Limb (tissue), 2 donors: ENCODE data around the gene NOC3L.
"Not testable (repeated sequence)": the region's sequence is repeated elsewhere in the genome, so short reads cannot be mapped to it uniquely, and the experiment has no call there.

ENCODE experiments used
- DNase-seq, 2 donors: peaks; one replicate each; pipeline ENCODE4 v3.0.0-alpha.2; 2016; ENCODE audit errors: extremely low spot score in 2 of 2

The NOC3L gene, protein sequence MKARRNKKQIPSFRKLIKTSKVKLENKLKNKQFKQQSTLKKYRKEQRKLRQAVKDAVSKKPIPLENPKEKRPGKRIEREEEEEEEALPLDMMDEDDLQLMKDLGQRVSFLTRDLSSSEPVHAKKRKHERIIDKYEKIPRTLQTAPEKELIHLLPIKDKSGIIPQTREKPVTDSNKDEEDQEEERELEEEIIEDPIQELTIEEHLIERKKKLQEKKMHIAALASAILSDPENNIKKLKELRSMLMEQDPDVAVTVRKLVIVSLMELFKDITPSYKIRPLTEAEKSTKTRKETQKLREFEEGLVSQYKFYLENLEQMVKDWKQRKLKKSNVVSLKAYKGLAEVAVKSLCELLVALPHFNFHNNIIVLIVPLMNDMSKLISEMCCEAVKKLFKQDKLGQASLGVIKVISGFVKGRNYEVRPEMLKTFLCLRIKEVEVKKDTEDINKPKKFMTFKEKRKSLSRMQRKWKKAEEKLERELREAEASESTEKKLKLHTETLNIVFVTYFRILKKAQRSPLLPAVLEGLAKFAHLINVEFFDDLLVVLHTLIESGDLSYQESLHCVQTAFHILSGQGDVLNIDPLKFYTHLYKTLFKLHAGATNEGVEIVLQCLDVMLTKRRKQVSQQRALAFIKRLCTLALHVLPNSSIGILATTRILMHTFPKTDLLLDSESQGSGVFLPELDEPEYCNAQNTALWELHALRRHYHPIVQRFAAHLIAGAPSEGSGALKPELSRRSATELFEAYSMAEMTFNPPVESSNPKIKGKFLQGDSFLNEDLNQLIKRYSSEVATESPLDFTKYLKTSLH

GRCh38 chr10:94362360-94363250 is at the start of gene NOC3L:
NOC3L (minus strand) TSS chr10:94362939; CDS start chr10:94362838, 101 bp downstream.
- DNase-seq, result peak; percentile 95 to 97

DNA sequence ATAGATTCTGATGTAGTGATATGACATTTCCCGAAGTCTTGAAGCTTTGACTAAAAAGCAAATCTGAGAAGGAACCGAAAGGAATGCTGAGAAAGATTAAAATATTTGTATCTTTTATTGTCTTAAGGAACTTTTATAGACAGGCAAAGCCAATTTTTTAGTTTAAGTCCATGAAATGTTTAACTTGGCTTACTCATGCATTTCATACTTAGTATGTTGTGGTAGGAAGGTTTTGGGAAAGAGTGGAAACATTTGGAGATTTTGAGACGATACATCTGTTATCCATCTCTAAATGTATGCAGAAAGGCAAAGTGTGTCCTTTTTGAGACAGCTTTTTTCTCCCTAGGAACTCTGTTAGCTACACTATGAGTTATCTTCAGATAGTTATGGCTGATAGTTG is 49.7 kb upstream of the NOC3L start:
- peak in 1 of 2 donors; percentile 15 for DNase-seq

- DNase-seq, result no peak
Observed at GRCh38 chr10:94411304-94411703, 48.6 kb upstream of the NOC3L start.

DNA sequence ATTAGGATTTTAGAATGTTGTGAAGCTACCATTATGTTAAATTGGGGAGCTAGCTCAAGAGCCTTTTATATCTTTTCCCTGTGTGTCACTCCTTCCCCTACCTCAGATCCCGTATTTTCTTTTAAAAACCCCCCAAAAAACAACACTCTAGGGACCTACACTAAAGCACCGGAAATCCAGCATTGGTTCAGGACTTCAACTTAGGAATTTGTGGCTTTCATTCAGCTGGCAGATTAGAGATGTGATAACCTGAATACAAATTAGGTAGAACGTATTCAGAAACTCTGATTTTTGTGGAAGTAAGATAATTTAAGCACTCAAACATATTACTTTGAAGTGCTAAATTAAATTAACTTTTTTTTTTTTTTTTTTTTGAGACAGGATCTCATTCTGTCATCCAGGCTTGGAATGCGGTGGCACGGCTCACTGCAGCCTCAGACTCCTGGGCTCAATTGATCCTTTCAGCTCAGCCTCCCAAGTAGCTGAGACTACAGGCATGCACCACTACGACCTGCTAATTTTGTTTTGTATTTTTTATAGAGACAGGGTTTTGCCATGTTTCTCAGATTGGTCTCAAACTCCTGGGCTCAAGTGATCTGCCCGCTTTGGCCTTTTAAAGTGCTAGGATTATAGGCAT is 46.4 kb upstream of the NOC3L start:
- DNase-seq, result no peak

DNA sequence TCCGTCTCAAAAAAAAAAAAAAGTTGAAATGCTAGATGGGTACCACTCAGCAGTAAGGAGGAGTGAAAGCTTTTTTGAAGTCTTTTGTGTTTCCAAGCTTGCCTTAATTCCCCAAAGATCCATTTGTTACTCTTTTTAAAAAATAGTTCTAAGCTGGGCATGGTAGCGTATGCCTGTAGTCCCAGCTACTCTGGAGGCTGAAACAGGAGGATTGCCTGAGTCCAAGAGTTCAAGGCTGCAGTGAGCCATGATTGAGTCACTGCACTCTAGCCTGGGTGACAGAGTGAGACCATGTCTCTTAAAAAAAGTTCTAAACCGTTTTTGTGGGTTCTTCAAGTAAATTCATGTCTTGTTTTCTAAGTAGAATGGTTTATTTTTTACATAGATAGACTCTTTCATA is 44.9 kb upstream of the NOC3L start:
- no peak for DNase-seq

GRCh38 chr10:94405406-94405805 is 42.7 kb upstream of the NOC3L start:
- DNase-seq, result no peak

GRCh38 chr10:94403380-94404213 is 40.9 kb upstream of the NOC3L start:
- DNase-seq, result peak; percentile 32 to 74

DNA sequence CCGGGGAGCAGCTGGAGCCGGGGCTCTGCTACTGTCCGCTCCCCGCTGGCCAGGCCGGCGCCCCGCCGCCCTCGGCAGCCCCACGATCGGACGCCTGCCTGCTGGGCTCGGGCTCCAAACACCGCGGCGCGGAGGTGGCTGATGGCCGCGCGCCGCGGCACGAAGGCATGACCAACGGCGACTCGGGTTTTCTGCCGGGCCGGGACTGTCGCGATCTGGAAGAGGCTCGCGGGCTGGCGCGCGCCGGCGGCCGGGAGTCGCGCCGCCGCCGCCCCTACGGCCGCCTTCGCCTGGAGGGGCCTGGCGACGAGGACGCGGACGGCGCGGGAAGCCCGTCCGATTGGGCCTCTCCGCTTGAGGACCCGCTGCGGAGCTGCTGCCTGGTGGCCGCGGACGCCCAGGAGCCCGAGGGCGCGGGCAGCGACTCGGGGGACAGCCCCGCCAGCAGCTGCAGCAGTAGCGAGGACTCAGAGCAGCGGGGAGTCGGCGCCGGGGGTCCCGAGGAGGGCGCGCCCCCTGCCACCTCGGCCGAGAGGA is 40.2 kb upstream of the NOC3L start:
- DNase-seq, result no peak

GRCh38 chr10:94402204-94402842 is 39.6 kb upstream of the NOC3L start, which contains the start of gene TBC1D12:
TBC1D12 (plus strand) TSS chr10:94402541; CDS start chr10:94402614, 73 bp downstream.
- DNase-seq, result peak; percentile 93 to 95

DNA sequence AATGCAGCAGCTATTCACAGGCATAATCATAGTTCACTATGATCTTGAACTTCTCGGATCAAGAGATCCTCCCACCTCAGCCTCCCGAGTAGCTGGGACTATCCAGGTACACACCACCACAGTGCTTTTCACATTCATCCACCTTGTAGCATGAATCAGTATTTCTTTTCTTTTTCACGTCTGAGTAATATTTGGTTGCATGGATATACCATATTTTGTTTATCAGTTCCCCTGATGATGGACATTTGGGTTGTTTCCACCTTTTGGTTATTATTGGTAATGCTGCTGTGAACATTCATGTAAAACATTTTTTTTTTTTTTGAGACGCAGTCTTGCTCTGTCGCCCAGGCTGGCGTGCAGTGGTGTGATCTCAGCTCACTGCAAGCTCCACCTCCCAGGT is 36.0 kb upstream of the NOC3L start:
- no peak for DNase-seq

GRCh38 chr10:94397549-94398370 is 35.0 kb upstream of the NOC3L start:
- DNase-seq, result no peak

- DNase-seq, result not testable (repeated sequence)
Observed at GRCh38 chr10:94392117-94392516, 29.4 kb upstream of the NOC3L start.

- DNase-seq, result not testable (repeated sequence)
Observed at GRCh38 chr10:94385733-94386132, 23.0 kb upstream of the NOC3L start.

DNA sequence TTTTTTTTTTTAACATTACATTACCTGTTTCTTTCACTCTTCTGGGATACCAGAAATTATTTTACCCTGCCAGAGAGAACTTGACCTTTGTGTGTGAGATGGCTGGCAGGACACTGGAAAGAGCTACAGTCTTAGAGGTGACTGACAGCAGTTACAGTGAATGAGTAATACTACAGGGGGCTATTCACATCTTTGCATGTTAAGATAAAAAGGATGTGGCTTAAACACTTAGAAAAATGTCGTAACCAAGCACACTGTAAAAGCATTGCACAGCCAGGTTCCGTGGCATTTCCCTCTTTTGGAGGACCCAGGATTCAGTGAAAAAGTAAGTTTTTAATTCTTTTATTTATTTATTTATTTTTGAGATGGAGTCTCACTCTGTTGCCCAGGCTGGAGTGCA is 20.8 kb upstream of the NOC3L start:
- DNase-seq, result no peak

GRCh38 chr10:94376865-94377264 is 14.1 kb upstream of the NOC3L start:
- DNase-seq, result no peak

DNA sequence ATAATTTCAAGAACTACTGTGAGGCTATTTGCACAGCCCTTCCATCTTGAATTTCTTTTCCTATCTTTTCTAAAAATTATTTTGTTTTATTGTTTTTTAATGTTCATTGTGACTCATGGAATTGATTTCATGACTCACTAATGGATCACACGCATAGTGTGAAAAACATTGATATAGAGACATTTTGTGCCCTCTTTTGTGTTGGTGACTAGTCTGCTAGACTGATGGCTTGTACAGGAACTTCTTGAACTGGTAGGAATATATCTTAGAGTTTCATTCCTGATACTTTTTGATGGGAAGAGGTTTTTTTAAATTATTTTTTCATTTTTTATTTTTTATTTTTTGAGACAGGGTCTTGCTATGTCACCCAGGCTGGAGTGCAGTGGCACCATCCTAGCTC is 12.6 kb upstream of the NOC3L start:
- no peak for DNase-seq

DNA sequence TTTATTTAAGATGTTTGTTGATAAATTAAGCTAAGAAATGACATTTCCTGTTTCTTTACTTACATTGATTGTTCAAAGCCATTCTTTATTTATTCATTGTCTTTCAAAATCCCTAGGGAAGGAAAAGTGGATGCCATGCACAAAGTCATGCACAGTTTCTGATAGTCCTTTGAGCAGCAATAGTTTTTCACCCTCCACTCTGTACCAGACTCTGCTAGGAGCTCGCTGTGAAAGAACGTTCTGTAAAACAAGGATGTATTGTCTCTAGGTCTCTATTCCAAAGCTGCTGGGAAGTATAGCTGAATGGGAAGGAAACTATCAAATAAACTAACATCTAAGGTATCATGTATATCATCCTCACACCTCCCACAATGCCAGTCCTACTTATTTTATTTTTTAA is 7.8 kb upstream of the NOC3L start:
- DNase-seq, result no peak

GRCh38 chr10:94366382-94366781 is 3.6 kb upstream of the NOC3L start:
- no peak for DNase-seq
